ENCODE data around the gene GPRIN1. TPM values are rescaled to one million over a fixed set of nuclear protein-coding genes. Genes with fewer than 3 reads are reported as not detected.

The GPRIN1 gene
- total RNA-seq, 1 experiment from 2014 or later, result 1.9 TPM

DNA sequence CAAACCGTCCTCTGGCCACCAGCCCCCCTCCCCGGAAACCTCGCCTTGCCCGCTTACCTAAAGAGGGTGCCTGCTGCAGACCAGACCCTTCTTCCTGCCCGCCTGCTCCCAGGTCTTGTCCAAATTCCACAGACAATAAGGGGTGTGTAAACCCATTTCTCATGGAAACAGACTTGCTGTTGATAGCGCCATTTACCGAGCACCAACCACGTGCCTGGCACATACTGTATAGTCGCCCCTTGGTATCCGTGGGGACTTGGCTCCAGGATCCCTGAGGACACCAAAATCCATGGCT, 35.7 kb downstream of the GPRIN1 start:
- Histone ChIP-seq H3K79me2 (ENCODE audit: low read length) (no peaks in the 10 kb centered on the region), H3K9me2 (replicated peaks; ENCODE audit: insufficient read depth, low read length) (no peaks in the 10 kb centered on the region), H3K9ac (ENCODE audit: low read length) (no peak overlapping the region), H3K9me3 (ENCODE audit: low read length) (no peaks in the 10 kb centered on the region), H3K27ac (ENCODE audit: low read length) (no peak overlapping the region), H3K4me3 (ENCODE audit: low read length) (no peak overlapping the region), H3K4me2 (ENCODE audit: low read depth, low read length, poor library complexity, severe bottlenecking) (no peak overlapping the region), H3K27me3 (ENCODE audit: low read length) (no peaks in the 10 kb centered on the region), H3K4me1 (ENCODE audit: low read length) (peaks cover 6% of the 10 kb centered on the region; the same call in 1 of the 2 replicates), H3K36me3 (ENCODE audit: insufficient read depth, low read length) (no peaks in the 10 kb centered on the region), H4K20me1 (ENCODE audit: insufficient read depth, low read depth, low read length) (no peaks in the 10 kb centered on the region), H2AFZ (ENCODE audit: low read length) (no peak overlapping the region)
- peak; percentile 56 for DNase-seq

DNA sequence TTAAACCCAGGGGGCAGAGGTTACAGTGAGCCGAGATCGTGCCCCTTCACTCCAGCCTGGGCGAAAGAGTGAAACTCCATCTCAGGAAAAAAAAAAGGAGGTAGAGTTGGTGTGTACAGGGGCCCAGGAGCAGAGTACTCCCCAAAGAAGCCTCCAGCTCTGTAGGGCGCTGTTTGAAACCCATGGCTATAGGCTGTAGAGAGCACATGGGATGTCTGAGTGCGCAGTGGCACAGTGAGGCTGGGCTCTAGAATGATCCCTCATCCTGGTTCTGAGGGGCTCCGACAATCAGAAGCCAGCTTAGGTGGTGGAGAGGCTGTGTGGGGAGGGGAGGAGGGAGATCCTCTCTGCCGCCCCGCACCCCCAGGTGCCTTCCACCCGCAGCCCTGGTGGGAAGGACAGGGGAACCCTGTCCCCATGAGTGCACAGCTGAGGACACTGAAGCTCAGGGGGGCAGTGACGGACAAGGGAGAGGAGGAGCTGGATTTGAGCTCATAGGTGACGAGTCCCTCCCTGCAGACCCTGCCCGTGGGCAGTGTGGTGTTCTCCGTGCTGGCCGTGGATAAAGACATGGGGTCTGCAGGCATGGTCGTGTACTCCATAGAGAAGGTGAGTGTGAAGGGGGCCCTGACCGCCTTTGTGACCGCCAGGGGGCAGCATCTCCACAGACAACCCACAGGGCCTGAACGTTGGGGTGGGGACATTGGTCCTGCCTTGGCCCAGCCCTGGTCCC, 36.2 kb downstream of the GPRIN1 start:
- no peak overlapping the region for H3K9ac ChIP-seq (ENCODE audit: low read length)
- no peak overlapping the region for H3K4me3 ChIP-seq (ENCODE audit: low read length)
- no peaks in the 10 kb centered on the region for H3K27me3 ChIP-seq (ENCODE audit: low read length)
- no peaks in the 10 kb centered on the region for H3K79me2 ChIP-seq (ENCODE audit: low read length)
- peaks cover 6% of the 10 kb centered on the region; the same call in 1 of the 2 replicates for H3K4me1 ChIP-seq (ENCODE audit: low read length)
- H3K36me3 ChIP-seq (ENCODE audit: insufficient read depth, low read length), result no peaks in the 10 kb centered on the region
- no peaks in the 10 kb centered on the region for H4K20me1 ChIP-seq (ENCODE audit: insufficient read depth, low read depth, low read length)
- H3K9me3 ChIP-seq (ENCODE audit: low read length), result no peaks in the 10 kb centered on the region
- no peak overlapping the region for H3K4me2 ChIP-seq (ENCODE audit: low read depth, low read length, poor library complexity, severe bottlenecking)
- H3K9me2 ChIP-seq (replicated peaks; ENCODE audit: insufficient read depth, low read length), result no peaks in the 10 kb centered on the region
- DNase-seq, result peak; percentile 89
- no peak overlapping the region for H3K27ac ChIP-seq (ENCODE audit: low read length)
- H2AFZ ChIP-seq (ENCODE audit: low read length), result no peak overlapping the region

DNA sequence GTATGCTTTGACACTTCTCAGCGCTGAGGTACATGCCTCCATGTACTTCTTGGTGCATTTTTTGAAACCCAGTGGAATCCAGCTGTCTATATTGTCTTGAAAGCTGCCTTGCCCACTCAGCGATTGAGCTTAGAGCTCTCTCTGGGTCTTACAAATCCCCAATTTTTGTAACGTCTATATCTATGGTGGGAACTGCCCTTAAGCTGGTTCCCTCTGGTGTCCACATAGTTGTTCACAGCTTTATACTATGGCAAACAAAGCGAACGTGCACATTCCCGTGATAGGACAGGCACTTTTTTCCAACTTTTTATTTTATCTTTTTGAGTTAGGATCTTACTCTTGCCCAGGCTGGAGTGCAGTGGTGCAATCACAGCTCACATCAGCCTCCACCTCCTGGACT, 39.9 kb downstream of the GPRIN1 start:
- Histone ChIP-seq H3K4me1 (ENCODE audit: low read length) (peaks cover 6% of the 10 kb centered on the region; the same call in 1 of the 2 replicates), H2AFZ (ENCODE audit: low read length) (no peak overlapping the region), H3K9me3 (ENCODE audit: low read length) (no peaks in the 10 kb centered on the region), H3K4me2 (ENCODE audit: low read depth, low read length, poor library complexity, severe bottlenecking) (no peak overlapping the region), H3K9ac (ENCODE audit: low read length) (no peak overlapping the region), H3K36me3 (ENCODE audit: insufficient read depth, low read length) (no peaks in the 10 kb centered on the region), H3K27ac (ENCODE audit: low read length) (no peak overlapping the region), H3K9me2 (replicated peaks; ENCODE audit: insufficient read depth, low read length) (no peaks in the 10 kb centered on the region), H4K20me1 (ENCODE audit: insufficient read depth, low read depth, low read length) (no peaks in the 10 kb centered on the region), H3K79me2 (ENCODE audit: low read length) (no peaks in the 10 kb centered on the region), H3K4me3 (ENCODE audit: low read length) (no peak overlapping the region), H3K27me3 (ENCODE audit: low read length) (no peaks in the 10 kb centered on the region)
- no peak for DNase-seq

DNA sequence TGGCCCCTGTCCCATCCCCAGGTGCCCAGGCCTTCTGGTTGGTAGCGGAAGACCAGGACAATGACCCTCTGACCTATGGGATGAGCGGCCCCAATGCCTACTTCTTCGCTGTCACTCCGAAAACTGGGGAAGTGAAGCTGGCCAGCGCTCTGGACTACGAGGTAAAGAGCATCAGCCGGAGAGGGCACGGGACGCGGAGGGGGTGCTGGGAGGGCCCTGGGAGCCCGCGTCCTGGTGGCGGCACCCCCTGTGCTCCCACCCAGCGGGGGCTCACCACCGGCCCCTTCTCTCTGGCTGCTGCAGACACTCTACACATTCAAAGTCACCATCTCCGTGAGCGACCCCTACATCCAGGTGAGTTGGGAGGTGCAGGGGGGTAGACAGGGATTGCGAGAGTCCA, 41.3 kb downstream of the GPRIN1 start:
- no peak for DNase-seq
- Histone ChIP-seq H3K9me2 (replicated peaks; ENCODE audit: insufficient read depth, low read length) (no peaks in the 10 kb centered on the region), H2AFZ (ENCODE audit: low read length) (no peak overlapping the region), H3K9me3 (ENCODE audit: low read length) (no peaks in the 10 kb centered on the region), H3K4me2 (ENCODE audit: low read depth, low read length, poor library complexity, severe bottlenecking) (no peak overlapping the region), H3K27ac (ENCODE audit: low read length) (no peak overlapping the region), H4K20me1 (ENCODE audit: insufficient read depth, low read depth, low read length) (no peaks in the 10 kb centered on the region), H3K36me3 (ENCODE audit: insufficient read depth, low read length) (no peaks in the 10 kb centered on the region), H3K9ac (ENCODE audit: low read length) (no peak overlapping the region), H3K4me1 (ENCODE audit: low read length) (no peaks in the 10 kb centered on the region), H3K4me3 (ENCODE audit: low read length) (no peak overlapping the region), H3K79me2 (ENCODE audit: low read length) (no peaks in the 10 kb centered on the region), H3K27me3 (ENCODE audit: low read length) (no peaks in the 10 kb centered on the region)

DNA sequence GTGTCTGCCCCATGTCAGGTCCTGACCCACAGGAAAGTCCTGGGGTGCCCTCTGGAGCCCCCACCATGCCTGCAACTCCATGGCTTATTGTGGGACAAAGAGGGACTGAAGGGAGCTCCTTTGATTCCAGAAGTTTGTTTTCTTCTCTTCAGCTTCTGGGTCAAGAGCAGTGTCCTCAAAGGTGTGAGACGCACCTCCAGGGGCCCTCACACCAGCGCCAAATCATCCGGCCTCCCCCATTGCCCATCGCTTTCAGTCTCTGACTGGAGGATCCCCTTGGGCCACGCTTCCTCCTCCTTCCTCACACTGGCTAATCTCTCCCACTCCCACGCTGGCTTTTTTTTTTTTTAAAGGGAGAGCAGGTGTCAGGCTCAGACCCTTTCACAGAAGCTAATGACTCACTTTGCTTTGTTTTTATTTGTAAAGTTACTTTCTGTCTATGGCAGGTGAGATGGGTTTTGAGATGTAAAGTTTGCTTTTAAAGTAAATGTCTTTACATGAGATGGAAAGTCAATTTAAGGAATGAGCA, 44.1 kb downstream of the GPRIN1 start:
- H3K4me2 ChIP-seq (ENCODE audit: low read depth, low read length, poor library complexity, severe bottlenecking), result no peak overlapping the region
- H3K9ac ChIP-seq (ENCODE audit: low read length), result no peak overlapping the region
- no peak overlapping the region for H2AFZ ChIP-seq (ENCODE audit: low read length)
- no peaks in the 10 kb centered on the region for H3K9me3 ChIP-seq (ENCODE audit: low read length)
- H3K27ac ChIP-seq (ENCODE audit: low read length), result no peak overlapping the region
- no peaks in the 10 kb centered on the region for H3K4me1 ChIP-seq (ENCODE audit: low read length)
- no peak for DNase-seq
- no peaks in the 10 kb centered on the region for H3K36me3 ChIP-seq (ENCODE audit: insufficient read depth, low read length)
- no peaks in the 10 kb centered on the region for H3K9me2 ChIP-seq (replicated peaks; ENCODE audit: insufficient read depth, low read length)
- no peak overlapping the region for H3K4me3 ChIP-seq (ENCODE audit: low read length)
- H3K79me2 ChIP-seq (ENCODE audit: low read length), result no peaks in the 10 kb centered on the region
- H4K20me1 ChIP-seq (ENCODE audit: insufficient read depth, low read depth, low read length), result no peaks in the 10 kb centered on the region
- H3K27me3 ChIP-seq (ENCODE audit: low read length), result no peaks in the 10 kb centered on the region

DNA sequence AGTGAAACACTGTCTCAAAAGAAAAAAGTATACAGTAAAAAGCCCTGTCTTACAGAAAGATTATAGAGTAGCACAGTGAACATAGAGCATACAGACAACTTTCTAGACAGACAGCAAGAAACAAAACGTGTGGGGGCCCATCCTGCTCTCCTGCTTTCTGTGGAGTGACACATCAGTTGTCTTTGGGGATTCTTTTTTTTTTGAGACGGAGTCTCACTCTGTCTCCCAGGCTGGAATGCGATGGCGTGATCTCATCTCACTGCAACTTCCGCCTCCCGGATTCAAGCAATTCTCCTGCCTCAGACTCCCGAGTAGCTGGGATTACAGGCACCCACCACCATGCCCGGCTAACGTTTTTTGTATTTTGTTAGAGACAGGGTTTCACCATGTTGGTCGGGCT, 46.0 kb downstream of the GPRIN1 start:
- H3K9me3 ChIP-seq (ENCODE audit: low read length), result no peaks in the 10 kb centered on the region
- H4K20me1 ChIP-seq (ENCODE audit: insufficient read depth, low read depth, low read length), result no peaks in the 10 kb centered on the region
- peaks cover 4% of the 10 kb centered on the region; the same call in 1 of the 2 replicates for H3K4me1 ChIP-seq (ENCODE audit: low read length)
- no peak overlapping the region for H2AFZ ChIP-seq (ENCODE audit: low read length)
- H3K79me2 ChIP-seq (ENCODE audit: low read length), result no peaks in the 10 kb centered on the region
- no peak overlapping the region for H3K4me3 ChIP-seq (ENCODE audit: low read length)
- H3K9ac ChIP-seq (ENCODE audit: low read length), result no peak overlapping the region
- H3K9me2 ChIP-seq (replicated peaks; ENCODE audit: insufficient read depth, low read length), result no peaks in the 10 kb centered on the region
- H3K27me3 ChIP-seq (ENCODE audit: low read length), result no peaks in the 10 kb centered on the region
- DNase-seq, result no peak
- H3K4me2 ChIP-seq (ENCODE audit: low read depth, low read length, poor library complexity, severe bottlenecking), result no peak overlapping the region
- H3K27ac ChIP-seq (ENCODE audit: low read length), result no peak overlapping the region
- no peaks in the 10 kb centered on the region for H3K36me3 ChIP-seq (ENCODE audit: insufficient read depth, low read length)

DNA sequence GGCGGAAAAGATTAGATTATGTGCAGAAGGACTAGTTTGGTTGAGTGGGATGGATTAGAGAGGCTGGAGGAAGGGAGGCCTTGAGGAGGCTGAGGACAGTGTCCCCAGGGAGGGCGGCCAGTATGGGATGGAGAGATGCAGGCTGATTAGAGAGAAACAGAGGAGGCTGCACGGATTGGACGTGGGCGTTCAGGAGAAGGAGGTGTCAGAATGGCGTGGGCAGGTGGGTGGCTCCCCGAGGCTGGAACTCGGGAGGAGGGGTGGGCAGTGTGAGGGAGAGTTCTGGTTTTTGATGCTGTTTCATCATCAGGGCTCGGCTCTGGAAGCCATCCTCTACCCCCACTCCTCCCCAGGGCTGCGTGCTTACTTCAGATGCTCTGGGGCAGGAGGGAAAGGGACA, 47.8 kb downstream of the GPRIN1 start:
- H3K9me3 ChIP-seq (ENCODE audit: low read length), result no peaks in the 10 kb centered on the region
- no peaks in the 10 kb centered on the region for H3K79me2 ChIP-seq (ENCODE audit: low read length)
- no peaks in the 10 kb centered on the region for H3K27me3 ChIP-seq (ENCODE audit: low read length)
- no peaks in the 10 kb centered on the region for H4K20me1 ChIP-seq (ENCODE audit: insufficient read depth, low read depth, low read length)
- no peak overlapping the region for H2AFZ ChIP-seq (ENCODE audit: low read length)
- H3K4me2 ChIP-seq (ENCODE audit: low read depth, low read length, poor library complexity, severe bottlenecking), result no peak overlapping the region
- H3K4me1 ChIP-seq (ENCODE audit: low read length), result peaks cover 4% of the 10 kb centered on the region; the same call in 1 of the 2 replicates
- H3K9ac ChIP-seq (ENCODE audit: low read length), result no peak overlapping the region
- no peak overlapping the region for H3K4me3 ChIP-seq (ENCODE audit: low read length)
- H3K36me3 ChIP-seq (ENCODE audit: insufficient read depth, low read length), result no peaks in the 10 kb centered on the region
- H3K27ac ChIP-seq (ENCODE audit: low read length), result no peak overlapping the region
- H3K9me2 ChIP-seq (replicated peaks; ENCODE audit: insufficient read depth, low read length), result no peaks in the 10 kb centered on the region
- DNase-seq, result no peak

DNA sequence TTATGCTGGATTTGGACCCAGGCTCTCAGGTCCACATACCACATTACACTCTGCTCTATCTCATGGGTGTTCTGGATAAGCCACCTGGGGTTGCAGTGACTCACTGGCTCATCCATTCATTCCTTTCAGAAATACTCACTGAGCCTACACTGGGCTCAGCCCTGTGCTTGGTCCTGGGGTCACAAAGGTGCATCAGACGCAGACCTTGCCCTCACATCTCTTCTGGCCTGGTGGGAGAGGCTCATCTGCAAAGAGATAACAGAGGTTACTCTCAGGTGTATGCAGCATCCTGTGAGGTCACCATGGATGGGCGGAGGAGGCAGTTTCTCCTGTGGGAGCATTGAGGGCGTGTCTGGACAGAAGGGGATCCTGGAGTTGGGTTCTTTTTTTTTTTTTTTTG, 48.7 kb downstream of the GPRIN1 start:
- Histone ChIP-seq H3K36me3 (ENCODE audit: insufficient read depth, low read length) (no peaks in the 10 kb centered on the region), H3K4me2 (ENCODE audit: low read depth, low read length, poor library complexity, severe bottlenecking) (no peak overlapping the region), H3K9me2 (replicated peaks; ENCODE audit: insufficient read depth, low read length) (no peaks in the 10 kb centered on the region), H3K9ac (ENCODE audit: low read length) (no peak overlapping the region), H3K79me2 (ENCODE audit: low read length) (no peaks in the 10 kb centered on the region), H3K4me1 (ENCODE audit: low read length) (peaks cover 4% of the 10 kb centered on the region; the same call in 1 of the 2 replicates), H4K20me1 (ENCODE audit: insufficient read depth, low read depth, low read length) (no peaks in the 10 kb centered on the region), H3K27me3 (ENCODE audit: low read length) (no peaks in the 10 kb centered on the region), H2AFZ (ENCODE audit: low read length) (no peak overlapping the region), H3K27ac (ENCODE audit: low read length) (no peak overlapping the region), H3K9me3 (ENCODE audit: low read length) (no peaks in the 10 kb centered on the region), H3K4me3 (ENCODE audit: low read length) (no peak overlapping the region)
- DNase-seq, result no peak
